Activated T-helper 1 cell treated with anti-CD3 and anti-CD28 coated beads, Interleukin-2, amount 50 U/mL, for 16 hours (primary cell): ENCODE results near the gene SEMA6A.
"Not testable (repeated sequence)": the region's sequence is repeated elsewhere in the genome, so short reads cannot be mapped to it uniquely, and the experiment has no call there.

Experiments
- DNase-seq, 2 donors: peaks; one replicate each; pipeline ENCODE4 v3.0.0-alpha.2; 2020; ENCODE audit warnings: low read depth in 1 of 2, low spot score in 1 of 2

The SEMA6A gene

GRCh38 chr5:116524966-116525365, 49.7 kb downstream of the SEMA6A start:
- DNase-seq, result no peak

- no peak for DNase-seq
Measured at GRCh38 chr5:116524051-116524904, 50.3 kb downstream of the SEMA6A start.

GRCh38 chr5:116523182-116523581, 51.4 kb downstream of the SEMA6A start:
- not testable (repeated sequence) for DNase-seq

- DNase-seq, result no peak
Measured at GRCh38 chr5:116522356-116523136, 52.1 kb downstream of the SEMA6A start.

- DNase-seq, result no peak
Measured at GRCh38 chr5:116521173-116521872, 53.3 kb downstream of the SEMA6A start.

GRCh38 chr5:116520771-116521170, 53.9 kb downstream of the SEMA6A start:
- no peak for DNase-seq

- DNase-seq, result no peak
Measured at GRCh38 chr5:116518423-116518822, 56.2 kb downstream of the SEMA6A start.

- DNase-seq, result no peak
Measured at GRCh38 chr5:116517488-116517887, 57.1 kb downstream of the SEMA6A start.

GRCh38 chr5:116516021-116516420, 58.6 kb downstream of the SEMA6A start:
- DNase-seq, result no peak

GRCh38 chr5:116514421-116514970, 60.1 kb downstream of the SEMA6A start:
- DNase-seq, result no peak

- no peak for DNase-seq
Measured at GRCh38 chr5:116510517-116510916, 64.1 kb downstream of the SEMA6A start.

- no peak for DNase-seq
Measured at GRCh38 chr5:116509483-116510244, 65.0 kb downstream of the SEMA6A start.

GRCh38 chr5:116508835-116509234, 65.8 kb downstream of the SEMA6A start:
- DNase-seq, result no peak

- DNase-seq, result no peak
Measured at GRCh38 chr5:116507941-116508655, 66.5 kb downstream of the SEMA6A start.

GRCh38 chr5:116507051-116507537, 67.5 kb downstream of the SEMA6A start:
- no peak for DNase-seq

GRCh38 chr5:116506488-116506887, 68.1 kb downstream of the SEMA6A start:
- DNase-seq, result no peak

GRCh38 chr5:116504593-116505166, 69.9 kb downstream of the SEMA6A start:
- DNase-seq, result no peak

- no peak for DNase-seq
Measured at GRCh38 chr5:116502616-116503015, 72.0 kb downstream of the SEMA6A start.

GRCh38 chr5:116502138-116502537, 72.5 kb downstream of the SEMA6A start:
- DNase-seq, result no peak
